ENCODE measurements around the gene DDHD1.

DNA sequence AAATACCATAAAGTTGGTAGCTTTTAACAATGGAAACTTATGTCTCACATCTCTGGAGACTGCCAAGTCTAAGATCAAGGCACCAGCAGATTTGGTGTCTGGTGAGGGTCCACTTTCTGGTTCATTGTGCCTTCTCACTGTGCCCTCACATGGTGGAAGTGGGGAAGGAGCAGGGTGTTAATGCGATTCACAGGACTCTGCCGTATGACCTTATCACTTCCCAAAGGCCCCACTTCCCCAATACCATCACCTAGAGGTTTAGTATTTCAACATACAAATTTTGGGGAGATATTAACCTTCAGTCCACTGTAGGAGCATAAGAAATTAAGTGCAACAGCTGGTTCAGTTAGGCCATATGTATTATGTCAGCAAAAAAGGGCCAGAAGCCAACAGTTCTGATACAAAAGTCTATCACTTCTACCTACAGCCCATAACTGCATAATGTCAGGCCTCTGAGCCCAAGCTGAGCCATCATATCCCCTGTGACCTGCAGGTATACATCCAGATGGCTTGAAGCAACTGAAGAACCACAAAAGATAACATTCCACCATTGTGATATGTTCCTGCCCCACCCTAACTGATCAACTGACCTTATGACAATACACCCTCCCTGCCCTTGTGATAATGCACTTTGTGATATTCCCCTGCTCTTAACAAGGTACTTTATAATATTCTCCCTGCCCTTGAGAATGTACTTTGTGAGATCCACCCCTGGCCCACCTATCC lies 24.7 kb downstream of the DDHD1 start:
- TF ChIP-seq, protein P1, sequence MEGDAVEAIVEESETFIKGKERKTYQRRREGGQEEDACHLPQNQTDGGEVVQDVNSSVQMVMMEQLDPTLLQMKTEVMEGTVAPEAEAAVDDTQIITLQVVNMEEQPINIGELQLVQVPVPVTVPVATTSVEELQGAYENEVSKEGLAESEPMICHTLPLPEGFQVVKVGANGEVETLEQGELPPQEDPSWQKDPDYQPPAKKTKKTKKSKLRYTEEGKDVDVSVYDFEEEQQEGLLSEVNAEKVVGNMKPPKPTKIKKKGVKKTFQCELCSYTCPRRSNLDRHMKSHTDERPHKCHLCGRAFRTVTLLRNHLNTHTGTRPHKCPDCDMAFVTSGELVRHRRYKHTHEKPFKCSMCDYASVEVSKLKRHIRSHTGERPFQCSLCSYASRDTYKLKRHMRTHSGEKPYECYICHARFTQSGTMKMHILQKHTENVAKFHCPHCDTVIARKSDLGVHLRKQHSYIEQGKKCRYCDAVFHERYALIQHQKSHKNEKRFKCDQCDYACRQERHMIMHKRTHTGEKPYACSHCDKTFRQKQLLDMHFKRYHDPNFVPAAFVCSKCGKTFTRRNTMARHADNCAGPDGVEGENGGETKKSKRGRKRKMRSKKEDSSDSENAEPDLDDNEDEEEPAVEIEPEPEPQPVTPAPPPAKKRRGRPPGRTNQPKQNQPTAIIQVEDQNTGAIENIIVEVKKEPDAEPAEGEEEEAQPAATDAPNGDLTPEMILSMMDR (IDR thresholded peaks at IDR 0.05 in 4 of 5, conservative IDR thresholded peaks at IDR 0.05 in 1 of 5): no peak
- TF ChIP-seq POLR2A (IDR thresholded peaks at IDR 0.05): no peak
